K562 (cell line): ENCODE results near the gene RNF103. TPM values are rescaled to one million over a fixed set of nuclear protein-coding genes. Genes with fewer than 3 reads are reported as not detected.

Source experiments
- ATF1 ChIP-seq, 2 experiments: fragments of 450-650 bp in 1 of 2; IDR thresholded peaks; 2 replicates each; pipeline ENCODE4 v1.6.1; 2016; ENCODE audit warnings: missing compliant biosample characterization in 1 of 2, missing genetic modification characterization in 1 of 2
- RAD21 ChIP-seq, 2 experiments: fragments of 250-450 bp in 1 of 2; fragments of 450-650 bp in 1 of 2; sonication (Bioruptor Pico) in 1 of 2; formaldehyde crosslinking in 1 of 2; IDR thresholded peaks in 1 of 2; conservative IDR thresholded peaks in 1 of 2; 2 replicates each; pipeline versions ENCODE4 v1.4.0 to v1.8.0; 2020 to 2022; ENCODE audit warnings: mild to moderate bottlenecking in 2 of 2, moderate library complexity in 1 of 2
- polyA plus RNA-seq, 8 experiments: library from polyadenylated mRNA; depleted of rRNA in 4 of 8; stranded (reverse) in 5 of 8; unstranded in 3 of 8; fragments of >200 nt; fragmentation: Nextera tagmentation in 2 of 8; fragmentation: Illumina TruSeq in 1 of 8; extraction: Ambion mirVana in 2 of 8; extraction: Trizol in 1 of 8; gene quantifications; 2 replicates each; pipeline versions ENCODE4 v1.2.1 to v1.2.3, GENCODE V29; 2011 to 2014; ENCODE audit warnings: inconsistent platforms in 1 of 8, missing spikeins in 1 of 8
- total RNA-seq, 7 experiments: library from RNA; depleted of rRNA in 6 of 7; stranded (reverse); fragments of >200 nt in 6 of 7; fragmentation: Illumina TruSeq in 2 of 7; extraction: Trizol in 2 of 7; gene quantifications; 2 replicates each; pipeline versions ENCODE4 v1.2.1 to v1.2.3, GENCODE V29; 2011 to 2021; ENCODE audit warnings: low replicate concordance in 1 of 7
- TF ChIP-seq, protein P1 (sequence below): sonication (generic); formaldehyde crosslinking; IDR thresholded peaks from 2 replicates; pipeline ENCODE4 v1.8.0; 2023; ENCODE audit warnings: mild to moderate bottlenecking, missing genetic modification reagents
- TF ChIP-seq, protein P2 (sequence below): fragments of 250-450 bp; sonication (Bioruptor Pico); IDR thresholded peaks from 2 replicates; pipeline ENCODE4 v1.4.0; 2020
- TF ChIP-seq, protein P3 (sequence below), 2 experiments: fragments of 450-650 bp in 1 of 2; sonication (generic) in 1 of 2; formaldehyde crosslinking in 1 of 2; IDR thresholded peaks; 2 replicates each; pipeline versions ENCODE4 v1.7.1 to v1.9.0; 2016 to 2022; ENCODE audit warnings: inconsistent platforms in 1 of 2, mild to moderate bottlenecking in 1 of 2, missing genetic modification reagents in 1 of 2

The RNF103 gene
- total and polyA plus RNA-seq, 9 of the 15 experiments (the other 6 are each of a cell fraction or from before 2014, with no cell fraction given), result 1.2 to 6.8 (median 4.6) TPM

DNA sequence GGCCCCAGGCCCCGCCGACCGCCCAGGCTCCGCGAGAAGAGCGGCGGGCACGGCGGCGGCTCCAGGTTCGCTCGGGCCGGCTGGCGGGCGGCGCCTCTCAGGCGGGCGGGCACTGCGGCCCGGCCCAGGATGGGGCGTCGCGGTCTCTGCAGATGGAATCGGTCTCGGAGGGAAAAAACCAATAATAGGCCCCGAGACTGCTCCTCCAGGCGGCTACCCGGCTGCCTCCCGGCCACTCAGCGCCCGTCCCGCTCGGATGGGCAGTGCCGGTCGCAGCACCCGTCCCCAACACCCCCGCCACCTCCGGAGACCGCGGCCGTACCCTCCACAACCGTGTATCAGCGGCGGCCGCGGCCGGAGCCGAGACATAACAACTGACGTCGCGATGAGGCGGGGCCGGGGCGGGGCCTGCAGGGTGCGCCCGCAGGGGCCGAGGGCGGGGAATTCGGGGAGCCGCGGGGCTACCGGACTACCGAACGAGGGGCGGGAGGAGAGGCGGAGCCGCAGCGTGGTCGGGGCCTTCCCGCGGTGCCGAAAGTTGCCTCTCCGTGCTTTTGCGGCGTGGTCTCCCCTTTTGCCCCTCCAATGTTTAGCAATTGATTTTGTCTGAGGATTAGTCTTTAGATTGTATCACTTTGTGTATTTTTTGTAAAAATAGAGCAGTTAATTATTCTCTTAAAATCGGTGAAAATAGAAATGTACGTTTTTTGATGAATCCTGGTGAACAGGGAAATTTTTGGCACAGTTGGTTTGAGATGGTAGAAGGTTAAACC lies at the start of gene RNF103 (continued):
- TF ChIP-seq RAD21 (CRISPR knock-in tag; conservative IDR thresholded peaks at IDR 0.05 in 1 of 2, IDR thresholded peaks at IDR 0.05 in 1 of 2) (peak in 1 of 2 experiments; percentile 10; a peak in 1 of 4 replicates), ATF1 (CRISPR knock-in tag; IDR thresholded peaks at IDR 0.05) (no peak), ATF1 (tag; IDR thresholded peaks at IDR 0.05) (peak; percentile 84)
- TF ChIP-seq, protein P1, sequence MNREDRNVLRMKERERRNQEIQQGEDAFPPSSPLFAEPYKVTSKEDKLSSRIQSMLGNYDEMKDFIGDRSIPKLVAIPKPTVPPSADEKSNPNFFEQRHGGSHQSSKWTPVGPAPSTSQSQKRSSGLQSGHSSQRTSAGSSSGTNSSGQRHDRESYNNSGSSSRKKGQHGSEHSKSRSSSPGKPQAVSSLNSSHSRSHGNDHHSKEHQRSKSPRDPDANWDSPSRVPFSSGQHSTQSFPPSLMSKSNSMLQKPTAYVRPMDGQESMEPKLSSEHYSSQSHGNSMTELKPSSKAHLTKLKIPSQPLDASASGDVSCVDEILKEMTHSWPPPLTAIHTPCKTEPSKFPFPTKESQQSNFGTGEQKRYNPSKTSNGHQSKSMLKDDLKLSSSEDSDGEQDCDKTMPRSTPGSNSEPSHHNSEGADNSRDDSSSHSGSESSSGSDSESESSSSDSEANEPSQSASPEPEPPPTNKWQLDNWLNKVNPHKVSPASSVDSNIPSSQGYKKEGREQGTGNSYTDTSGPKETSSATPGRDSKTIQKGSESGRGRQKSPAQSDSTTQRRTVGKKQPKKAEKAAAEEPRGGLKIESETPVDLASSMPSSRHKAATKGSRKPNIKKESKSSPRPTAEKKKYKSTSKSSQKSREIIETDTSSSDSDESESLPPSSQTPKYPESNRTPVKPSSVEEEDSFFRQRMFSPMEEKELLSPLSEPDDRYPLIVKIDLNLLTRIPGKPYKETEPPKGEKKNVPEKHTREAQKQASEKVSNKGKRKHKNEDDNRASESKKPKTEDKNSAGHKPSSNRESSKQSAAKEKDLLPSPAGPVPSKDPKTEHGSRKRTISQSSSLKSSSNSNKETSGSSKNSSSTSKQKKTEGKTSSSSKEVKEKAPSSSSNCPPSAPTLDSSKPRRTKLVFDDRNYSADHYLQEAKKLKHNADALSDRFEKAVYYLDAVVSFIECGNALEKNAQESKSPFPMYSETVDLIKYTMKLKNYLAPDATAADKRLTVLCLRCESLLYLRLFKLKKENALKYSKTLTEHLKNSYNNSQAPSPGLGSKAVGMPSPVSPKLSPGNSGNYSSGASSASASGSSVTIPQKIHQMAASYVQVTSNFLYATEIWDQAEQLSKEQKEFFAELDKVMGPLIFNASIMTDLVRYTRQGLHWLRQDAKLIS, result peak; percentile 70; the same call in 1 of the 2 replicates
- TF ChIP-seq, protein P2, sequence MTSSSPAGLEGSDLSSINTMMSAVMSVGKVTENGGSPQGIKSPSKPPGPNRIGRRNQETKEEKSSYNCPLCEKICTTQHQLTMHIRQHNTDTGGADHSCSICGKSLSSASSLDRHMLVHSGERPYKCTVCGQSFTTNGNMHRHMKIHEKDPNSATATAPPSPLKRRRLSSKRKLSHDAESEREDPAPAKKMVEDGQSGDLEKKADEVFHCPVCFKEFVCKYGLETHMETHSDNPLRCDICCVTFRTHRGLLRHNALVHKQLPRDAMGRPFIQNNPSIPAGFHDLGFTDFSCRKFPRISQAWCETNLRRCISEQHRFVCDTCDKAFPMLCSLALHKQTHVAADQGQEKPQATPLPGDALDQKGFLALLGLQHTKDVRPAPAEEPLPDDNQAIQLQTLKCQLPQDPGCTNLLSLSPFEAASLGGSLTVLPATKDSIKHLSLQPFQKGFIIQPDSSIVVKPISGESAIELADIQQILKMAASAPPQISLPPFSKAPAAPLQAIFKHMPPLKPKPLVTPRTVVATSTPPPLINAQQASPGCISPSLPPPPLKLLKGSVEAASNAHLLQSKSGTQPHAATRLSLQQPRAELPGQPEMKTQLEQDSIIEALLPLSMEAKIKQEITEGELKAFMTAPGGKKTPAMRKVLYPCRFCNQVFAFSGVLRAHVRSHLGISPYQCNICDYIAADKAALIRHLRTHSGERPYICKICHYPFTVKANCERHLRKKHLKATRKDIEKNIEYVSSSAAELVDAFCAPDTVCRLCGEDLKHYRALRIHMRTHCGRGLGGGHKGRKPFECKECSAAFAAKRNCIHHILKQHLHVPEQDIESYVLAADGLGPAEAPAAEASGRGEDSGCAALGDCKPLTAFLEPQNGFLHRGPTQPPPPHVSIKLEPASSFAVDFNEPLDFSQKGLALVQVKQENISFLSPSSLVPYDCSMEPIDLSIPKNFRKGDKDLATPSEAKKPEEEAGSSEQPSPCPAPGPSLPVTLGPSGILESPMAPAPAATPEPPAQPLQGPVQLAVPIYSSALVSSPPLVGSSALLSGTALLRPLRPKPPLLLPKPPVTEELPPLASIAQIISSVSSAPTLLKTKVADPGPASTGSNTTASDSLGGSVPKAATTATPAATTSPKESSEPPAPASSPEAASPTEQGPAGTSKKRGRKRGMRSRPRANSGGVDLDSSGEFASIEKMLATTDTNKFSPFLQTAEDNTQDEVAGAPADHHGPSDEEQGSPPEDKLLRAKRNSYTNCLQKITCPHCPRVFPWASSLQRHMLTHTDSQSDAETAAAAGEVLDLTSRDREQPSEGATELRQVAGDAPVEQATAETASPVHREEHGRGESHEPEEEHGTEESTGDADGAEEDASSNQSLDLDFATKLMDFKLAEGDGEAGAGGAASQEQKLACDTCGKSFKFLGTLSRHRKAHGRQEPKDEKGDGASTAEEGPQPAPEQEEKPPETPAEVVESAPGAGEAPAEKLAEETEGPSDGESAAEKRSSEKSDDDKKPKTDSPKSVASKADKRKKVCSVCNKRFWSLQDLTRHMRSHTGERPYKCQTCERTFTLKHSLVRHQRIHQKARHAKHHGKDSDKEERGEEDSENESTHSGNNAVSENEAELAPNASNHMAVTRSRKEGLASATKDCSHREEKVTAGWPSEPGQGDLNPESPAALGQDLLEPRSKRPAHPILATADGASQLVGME (CRISPR knock-in tag), result 0 out of 2 replicates have a peak, but pooled peaks have one; percentile 16
- TF ChIP-seq, protein P3, sequence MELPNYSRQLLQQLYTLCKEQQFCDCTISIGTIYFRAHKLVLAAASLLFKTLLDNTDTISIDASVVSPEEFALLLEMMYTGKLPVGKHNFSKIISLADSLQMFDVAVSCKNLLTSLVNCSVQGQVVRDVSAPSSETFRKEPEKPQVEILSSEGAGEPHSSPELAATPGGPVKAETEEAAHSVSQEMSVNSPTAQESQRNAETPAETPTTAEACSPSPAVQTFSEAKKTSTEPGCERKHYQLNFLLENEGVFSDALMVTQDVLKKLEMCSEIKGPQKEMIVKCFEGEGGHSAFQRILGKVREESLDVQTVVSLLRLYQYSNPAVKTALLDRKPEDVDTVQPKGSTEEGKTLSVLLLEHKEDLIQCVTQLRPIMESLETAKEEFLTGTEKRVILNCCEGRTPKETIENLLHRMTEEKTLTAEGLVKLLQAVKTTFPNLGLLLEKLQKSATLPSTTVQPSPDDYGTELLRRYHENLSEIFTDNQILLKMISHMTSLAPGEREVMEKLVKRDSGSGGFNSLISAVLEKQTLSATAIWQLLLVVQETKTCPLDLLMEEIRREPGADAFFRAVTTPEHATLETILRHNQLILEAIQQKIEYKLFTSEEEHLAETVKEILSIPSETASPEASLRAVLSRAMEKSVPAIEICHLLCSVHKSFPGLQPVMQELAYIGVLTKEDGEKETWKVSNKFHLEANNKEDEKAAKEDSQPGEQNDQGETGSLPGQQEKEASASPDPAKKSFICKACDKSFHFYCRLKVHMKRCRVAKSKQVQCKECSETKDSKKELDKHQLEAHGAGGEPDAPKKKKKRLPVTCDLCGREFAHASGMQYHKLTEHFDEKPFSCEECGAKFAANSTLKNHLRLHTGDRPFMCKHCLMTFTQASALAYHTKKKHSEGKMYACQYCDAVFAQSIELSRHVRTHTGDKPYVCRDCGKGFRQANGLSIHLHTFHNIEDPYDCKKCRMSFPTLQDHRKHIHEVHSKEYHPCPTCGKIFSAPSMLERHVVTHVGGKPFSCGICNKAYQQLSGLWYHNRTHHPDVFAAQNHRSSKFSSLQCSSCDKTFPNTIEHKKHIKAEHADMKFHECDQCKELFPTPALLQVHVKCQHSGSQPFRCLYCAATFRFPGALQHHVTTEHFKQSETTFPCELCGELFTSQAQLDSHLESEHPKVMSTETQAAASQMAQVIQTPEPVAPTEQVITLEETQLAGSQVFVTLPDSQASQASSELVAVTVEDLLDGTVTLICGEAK (IDR thresholded peaks at IDR 0.05), result peak; percentile 55; the same call in 1 of the 2 replicates
- TF ChIP-seq, protein P3 (CRISPR knock-in tag; IDR thresholded peaks at IDR 0.05), result no peak
